Stimulated activated CD8-positive, alpha-beta memory T cell treated with anti-CD3 and anti-CD28 coated beads, Interleukin-7, amount 100 ng/mL, for 48 hours (primary cell): ENCODE results near the gene USP24.
"Not testable (repeated sequence)": the region's sequence is repeated elsewhere in the genome, so short reads cannot be mapped to it uniquely, and the experiment has no call there.

ENCODE experiments used
- DNase-seq, 2 donors: peaks; one replicate each; pipeline ENCODE4 v3.0.0-alpha.2; 2020; ENCODE audit warnings: low read depth in 1 of 2; ENCODE audit errors: extremely low read depth in 1 of 2

Gene USP24

GRCh38 chr1:55129194-55129728 lies 85.9 kb downstream of the USP24 start:
- no peak for DNase-seq

DNA sequence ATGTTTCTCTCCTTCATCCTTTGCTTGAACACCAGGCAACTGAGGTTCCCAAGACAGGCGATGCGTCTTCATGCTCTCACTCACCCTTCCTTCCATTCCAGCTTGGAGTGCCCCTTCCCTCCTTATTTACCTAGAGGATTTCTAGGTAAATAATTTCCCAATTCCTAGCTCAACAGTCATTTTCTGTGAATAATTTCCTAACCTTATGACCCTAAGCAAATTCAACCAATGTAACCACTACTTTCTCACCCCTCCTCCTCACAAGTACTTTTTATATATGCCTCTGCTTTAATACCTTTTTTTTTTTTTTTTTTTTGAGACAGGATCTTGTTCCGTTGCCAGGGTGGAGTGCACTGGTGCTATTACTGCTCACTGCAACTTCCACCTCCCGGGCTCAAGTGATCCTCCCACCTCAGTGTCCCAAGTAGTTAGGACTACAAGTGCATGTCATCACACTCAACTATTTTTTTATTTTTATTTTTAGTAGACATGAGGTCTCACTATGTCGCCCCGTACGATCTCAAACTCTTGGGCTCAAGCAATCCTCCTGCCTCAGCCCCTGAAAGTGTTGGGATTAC lies 86.7 kb downstream of the USP24 start:
- no peak for DNase-seq

DNA sequence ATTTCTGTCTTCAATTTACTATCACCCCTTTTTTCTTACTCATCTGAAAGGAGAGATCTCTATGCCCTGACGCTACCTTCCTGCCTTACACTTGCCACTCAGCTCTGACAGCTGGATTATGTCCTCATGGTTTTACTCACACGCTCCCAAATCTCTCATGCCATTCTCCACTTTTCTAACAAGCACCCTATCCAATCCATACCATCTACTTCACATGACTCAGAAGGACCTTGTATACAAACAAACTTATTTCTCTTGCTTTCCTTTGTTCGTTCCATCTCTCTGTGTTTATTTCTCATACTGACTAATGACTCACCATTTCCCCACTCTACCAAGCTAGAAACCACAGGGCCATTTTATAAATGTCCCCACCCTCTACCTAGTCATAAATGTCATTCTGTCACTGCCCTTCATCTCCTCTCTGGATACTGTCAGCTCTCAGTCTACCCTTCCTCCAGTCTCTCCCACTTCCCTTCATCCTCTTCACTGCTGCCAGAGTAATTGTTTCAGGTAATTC lies 87.3 kb downstream of the USP24 start:
- no peak for DNase-seq

DNA sequence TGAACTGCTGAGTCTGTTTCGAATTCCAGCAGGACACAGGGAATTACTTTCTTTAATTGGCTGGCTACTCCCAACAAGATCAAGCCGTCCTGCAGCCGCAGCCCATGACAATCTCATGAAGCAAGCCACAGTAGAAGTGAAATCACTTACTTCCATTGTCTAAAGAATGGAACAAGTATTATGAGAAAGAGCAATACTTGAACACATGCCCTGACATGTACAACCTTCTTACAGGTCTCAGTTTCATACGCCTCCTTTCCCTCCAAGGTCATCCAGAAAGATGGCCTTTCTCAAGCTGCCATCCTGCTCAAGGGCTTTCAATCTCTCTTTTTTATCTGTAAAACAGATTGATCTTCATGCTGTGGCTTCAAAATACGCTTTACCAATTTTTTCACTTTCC lies 90.7 kb downstream of the USP24 start:
- no peak for DNase-seq

DNA sequence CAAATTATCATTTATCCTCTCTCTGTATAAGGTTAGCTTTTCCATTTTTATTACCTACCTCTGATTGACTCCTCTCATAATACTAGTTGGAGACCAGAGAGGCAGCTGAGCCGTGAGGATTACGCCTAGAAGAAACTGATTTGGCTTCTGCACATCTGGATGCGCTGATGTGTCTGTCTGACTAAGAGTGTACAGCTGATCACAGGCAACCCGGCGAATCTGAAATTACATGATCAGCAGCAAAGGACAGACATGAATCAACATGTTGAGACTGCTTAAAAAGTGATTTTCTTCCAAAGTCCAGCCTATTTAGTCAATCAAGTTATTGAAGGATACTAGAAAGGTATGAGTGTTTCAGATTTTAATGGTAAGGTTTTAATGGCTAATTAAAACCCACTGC lies 94.6 kb downstream of the USP24 start:
- DNase-seq, result no peak

GRCh38 chr1:55118651-55119329 lies 96.4 kb downstream of the USP24 start:
- no peak for DNase-seq

DNA sequence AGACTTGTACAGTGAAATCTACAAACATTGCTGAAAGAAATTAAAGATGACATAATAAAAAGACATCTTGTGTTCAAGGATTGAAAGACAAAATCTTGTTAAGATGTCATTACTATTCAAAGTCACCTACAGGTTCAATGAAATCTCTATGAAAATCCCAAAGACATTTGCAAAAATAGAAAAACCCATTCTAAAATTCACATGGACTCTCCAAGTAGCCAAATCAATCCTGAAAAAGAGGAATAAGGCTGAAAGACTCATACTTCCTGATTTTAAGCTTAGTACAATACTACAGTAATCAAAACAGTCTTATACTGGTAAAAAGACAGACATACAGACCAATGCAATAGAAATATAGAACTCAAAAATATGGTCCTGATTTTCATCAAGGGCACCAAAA lies 97.2 kb downstream of the USP24 start:
- no peak for DNase-seq

- DNase-seq, result not testable (repeated sequence)
These were observed 106.2 kb downstream of the USP24 start for GRCh38 chr1:55109005-55109404.

DNA sequence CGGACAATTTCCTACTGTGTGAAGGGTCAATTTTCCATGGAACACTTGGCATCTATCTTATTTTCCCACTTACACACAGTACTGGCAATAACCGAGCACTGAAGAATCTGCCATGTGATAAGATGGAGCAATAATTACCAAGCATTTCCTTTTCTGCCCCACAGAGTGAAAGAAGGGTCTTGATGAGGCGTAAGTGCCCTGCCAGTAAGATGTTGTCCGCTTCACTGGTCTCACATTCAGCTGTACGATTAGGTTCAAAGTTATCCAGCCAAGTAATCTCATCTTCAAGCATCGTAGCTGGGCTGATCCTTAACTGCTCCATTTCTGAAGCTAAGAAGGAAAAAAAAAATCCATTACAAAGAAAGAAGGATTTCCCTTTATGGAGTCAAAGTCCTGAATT lies 108.1 kb downstream of the USP24 start:
- DNase-seq, result no peak

GRCh38 chr1:55103891-55104290 lies 111.3 kb downstream of the USP24 start:
- no peak for DNase-seq

- no peak for DNase-seq
These were observed 120.1 kb downstream of the USP24 start for GRCh38 chr1:55095095-55095494.

DNA sequence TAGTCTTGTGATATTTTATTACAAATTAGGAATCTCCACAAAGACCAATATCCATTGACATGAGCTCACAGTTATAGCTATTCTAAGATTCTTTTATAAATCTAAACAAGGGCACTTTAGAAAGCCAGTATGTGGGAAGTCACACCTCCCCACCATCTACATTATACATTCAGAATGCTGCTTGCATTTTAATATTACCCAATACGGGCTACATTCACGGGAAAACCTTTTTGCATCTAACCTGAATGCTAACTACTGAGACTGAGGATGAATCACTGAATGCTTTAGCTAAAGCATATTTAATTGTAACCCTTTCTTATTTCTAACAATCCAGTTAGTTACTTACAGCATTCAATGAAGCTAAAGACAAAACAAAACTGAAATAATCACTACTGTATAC lies 122.7 kb downstream of the USP24 start:
- no peak for DNase-seq

DNA sequence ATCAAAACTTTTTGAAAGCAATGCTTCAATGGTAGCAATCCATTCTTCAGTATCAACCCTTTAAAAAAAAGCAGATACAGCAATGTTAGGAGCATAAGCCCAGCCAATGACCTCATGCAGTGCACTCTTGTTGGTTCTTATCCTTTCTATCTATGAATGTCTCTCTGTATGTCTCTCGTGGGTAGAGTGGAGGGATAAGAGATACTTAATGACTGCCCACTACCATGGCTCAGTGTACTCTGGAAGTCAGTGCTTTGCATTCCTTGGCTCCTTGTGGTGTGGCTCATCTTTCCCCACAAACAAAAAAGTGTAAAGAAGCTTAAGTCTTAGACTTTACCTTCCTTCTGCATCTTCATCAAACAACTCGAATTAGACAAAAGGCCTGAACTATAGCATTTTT lies 125.5 kb downstream of the USP24 start:
- DNase-seq, result no peak

GRCh38 chr1:55088413-55088812 lies 126.8 kb downstream of the USP24 start:
- no peak for DNase-seq

GRCh38 chr1:55087439-55087838 lies 127.7 kb downstream of the USP24 start:
- DNase-seq, result no peak

GRCh38 chr1:55084257-55084656 lies 130.9 kb downstream of the USP24 start:
- no peak for DNase-seq

DNA sequence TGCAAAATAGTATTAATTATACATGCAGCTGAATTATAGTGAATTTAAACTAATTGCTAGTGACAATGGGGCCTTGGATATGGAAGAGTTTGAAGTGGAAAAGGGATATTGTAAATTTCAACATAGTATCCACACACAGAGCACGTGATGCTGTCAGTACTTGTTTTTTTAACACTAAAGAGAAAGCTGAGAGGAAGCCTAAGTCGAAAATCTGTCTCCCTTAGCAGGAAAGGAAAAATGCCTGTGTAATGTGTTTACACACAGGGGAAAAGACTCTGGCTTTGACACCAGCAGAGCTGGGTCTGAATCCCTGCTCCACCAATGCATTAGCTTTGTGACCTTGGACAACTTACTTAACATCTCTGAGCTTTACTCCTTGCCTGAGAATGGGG lies 133.3 kb downstream of the USP24 start:
- no peak for DNase-seq

DNA sequence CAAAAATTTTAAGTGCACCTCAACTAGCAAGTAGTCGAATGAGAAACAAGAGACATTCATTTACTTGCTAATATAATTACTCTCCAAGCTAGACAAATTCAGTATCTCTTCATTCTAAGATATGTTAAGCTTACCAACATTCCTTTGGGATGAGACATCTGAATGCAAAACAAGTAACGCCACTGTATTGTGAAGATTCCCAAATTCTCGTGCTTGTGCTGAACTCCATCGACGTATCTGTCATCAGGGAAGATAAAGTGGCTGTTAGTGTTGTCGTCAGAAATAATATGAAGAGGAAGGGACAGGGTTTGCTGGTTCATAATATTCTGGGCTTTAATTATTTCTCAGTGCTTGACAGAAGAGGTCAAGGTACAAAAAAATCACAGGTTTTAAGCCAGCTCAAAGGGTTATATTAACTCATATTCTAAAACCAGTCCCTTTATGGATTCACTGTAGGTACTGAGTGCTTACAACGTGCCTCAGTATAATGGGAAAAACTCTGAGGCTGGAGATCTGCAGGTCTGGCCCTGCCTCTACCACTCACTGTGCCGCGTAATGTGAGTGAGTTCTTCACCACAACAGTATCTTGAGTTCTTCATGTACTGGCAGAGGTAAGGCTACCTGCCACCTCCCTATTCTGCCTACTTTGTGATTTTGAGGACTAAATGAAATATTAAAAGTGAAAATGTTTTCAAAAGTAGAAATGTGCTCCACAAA lies 133.8 kb downstream of the USP24 start:
- DNase-seq, result no peak

DNA sequence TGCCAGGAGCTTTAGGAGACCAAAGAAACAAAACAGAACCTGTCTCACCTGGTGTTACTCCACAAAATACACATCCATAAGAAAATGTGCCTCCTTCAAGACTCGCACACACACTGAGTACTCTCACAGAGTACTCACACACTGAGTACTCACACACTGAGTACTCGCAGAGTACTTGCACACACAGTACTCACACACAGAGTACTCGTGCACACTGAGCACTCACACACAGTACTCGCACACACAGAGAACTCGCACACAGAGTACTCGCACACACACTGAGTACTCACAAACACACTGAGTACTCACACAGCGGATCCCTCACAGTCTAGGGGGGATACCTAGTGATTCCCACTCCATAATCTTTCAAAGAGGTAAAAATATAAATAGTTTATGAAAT lies 135.5 kb downstream of the USP24 start:
- no peak for DNase-seq

DNA sequence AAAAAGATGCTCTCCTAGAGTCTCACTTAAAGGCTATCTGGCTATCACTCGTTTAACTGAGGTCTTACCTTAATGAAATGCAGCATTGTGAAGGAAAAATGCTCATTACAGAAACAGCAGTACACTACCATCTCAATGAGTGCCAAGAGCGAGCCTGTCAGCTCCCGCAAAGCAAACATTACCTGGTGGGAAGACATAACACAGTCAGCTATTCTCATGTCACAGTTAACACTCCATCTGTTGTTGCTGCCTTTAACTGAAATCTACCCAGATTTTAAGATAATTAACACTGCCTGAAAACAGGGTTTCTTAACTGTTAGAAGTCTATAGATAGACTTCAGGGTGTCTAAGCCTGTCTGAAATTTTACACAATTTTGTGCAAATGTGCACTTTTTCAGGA lies 136.7 kb downstream of the USP24 start:
- DNase-seq, result no peak

GRCh38 chr1:55076356-55076755 lies 138.8 kb downstream of the USP24 start:
- no peak for DNase-seq

- no peak for DNase-seq
These were observed 140.7 kb downstream of the USP24 start for GRCh38 chr1:55074455-55074854.
